Peyer's patch (tissue), 4 donors: ENCODE data around the gene PTGER3. TPM values are rescaled to one million over a fixed set of nuclear protein-coding genes. Genes with fewer than 3 reads are reported as not detected.
A peak's percentile ranks its signal among the peaks of the same experiment; 100 is the strongest.

ENCODE experiments used
- DNase-seq, 3 donors: peaks; one replicate each; pipeline ENCODE4 v3.0.0-alpha.2; 2017 to 2019
- H3K27ac ChIP-seq, 4 donors: fragments of 200-600 bp; sonication (generic); one replicate each; pipeline ENCODE4 v1.5.1; 2016 to 2019
- H3K27me3 ChIP-seq, 2 donors: fragments of 200-600 bp; sonication (generic); one replicate each; pipeline ENCODE4 v1.5.1; 2019
- H3K36me3 ChIP-seq, 3 donors: fragments of 200-600 bp; sonication (generic); one replicate each; pipeline ENCODE4 v1.5.1; 2016 to 2019
- H3K4me1 ChIP-seq, 4 donors: fragments of 200-600 bp; sonication (generic); one replicate each; pipeline ENCODE4 v1.5.1; 2016 to 2019
- H3K4me3 ChIP-seq, 4 donors: fragments of 200-600 bp; sonication (generic); 1 replicate in 3 of 4; 2 replicates in 1 of 4; pipeline ENCODE4 v1.5.1; 2016 to 2019; ENCODE audit warnings: mild to moderate bottlenecking in 1 of 4
- H3K9me3 ChIP-seq, 4 donors: fragments of 200-600 bp; sonication (generic); one replicate each; pipeline ENCODE4 v1.5.1; 2016 to 2019; ENCODE audit warnings: mild to moderate bottlenecking in 1 of 4
- CTCF ChIP-seq, 6 experiments: fragments of 450-650 bp in 4 of 6; fragments of 200-600 bp in 2 of 6; sonication (generic) in 1 of 6; IDR thresholded peaks; one replicate each; pipeline ENCODE4 v1.5.1; 2017 to 2019; ENCODE audit warnings: antibody characterized with exemption in 6 of 6, mild to moderate bottlenecking in 3 of 6, moderate library complexity in 1 of 6
- POLR2A ChIP-seq, 2 donors: fragments of 450-650 bp; IDR thresholded peaks; one replicate each; pipeline ENCODE4 v1.5.1; 2017; ENCODE audit warnings: antibody characterized with exemption in 2 of 2, mild to moderate bottlenecking in 2 of 2, moderate library complexity in 2 of 2
- total RNA-seq, 4 donors: library from RNA; depleted of rRNA; stranded (reverse); fragments of >200 nt; gene quantifications; one replicate each; pipeline ENCODE4 v1.1.0, GENCODE V29; 2016

PTGER3 gene
- total RNA-seq, 4 donors from 2014 or later: 1.4 to 9.1 (median 2.5) TPM

GRCh38 chr1:70970407-70970806 lies 77.2 kb downstream of the PTGER3 start:
- no peaks in the 10 kb centered on the region for H3K36me3 ChIP-seq
- no peak overlapping the region for H3K27ac ChIP-seq
- H3K27me3 ChIP-seq: no peaks in the 10 kb centered on the region
- no peaks in the 10 kb centered on the region for H3K4me1 ChIP-seq
- H3K4me3 ChIP-seq: no peak overlapping the region
- no peak for DNase-seq
- no peaks in the 10 kb centered on the region for H3K9me3 ChIP-seq
- TF ChIP-seq CTCF (IDR thresholded peaks at IDR 0.05) (no peak), POLR2A (IDR thresholded peaks at IDR 0.05) (no peak)

GRCh38 chr1:70966018-70966638 lies 81.5 kb downstream of the PTGER3 start:
- no peaks in the 10 kb centered on the region for H3K4me1 ChIP-seq
- no peaks in the 10 kb centered on the region for H3K27me3 ChIP-seq
- H3K27ac ChIP-seq: no peak overlapping the region
- no peak for TF ChIP-seq POLR2A (IDR thresholded peaks at IDR 0.05)
- TF ChIP-seq CTCF (IDR thresholded peaks at IDR 0.05): peak in 4 of 6 experiments; percentile 15 to 24 (median 20)
- H3K36me3 ChIP-seq: no peaks in the 10 kb centered on the region
- no peak for DNase-seq
- H3K9me3 ChIP-seq: no peaks in the 10 kb centered on the region
- H3K4me3 ChIP-seq: no peak overlapping the region

GRCh38 chr1:70963374-70963773 lies 84.2 kb downstream of the PTGER3 start:
- Histone ChIP-seq H3K36me3 (no peaks in the 10 kb centered on the region), H3K4me1 (no peaks in the 10 kb centered on the region), H3K27ac (no peak overlapping the region), H3K27me3 (no peaks in the 10 kb centered on the region), H3K4me3 (no peak overlapping the region), H3K9me3 (no peaks in the 10 kb centered on the region)
- TF ChIP-seq CTCF (IDR thresholded peaks at IDR 0.05) (no peak), POLR2A (IDR thresholded peaks at IDR 0.05) (no peak)
- no peak for DNase-seq

DNA sequence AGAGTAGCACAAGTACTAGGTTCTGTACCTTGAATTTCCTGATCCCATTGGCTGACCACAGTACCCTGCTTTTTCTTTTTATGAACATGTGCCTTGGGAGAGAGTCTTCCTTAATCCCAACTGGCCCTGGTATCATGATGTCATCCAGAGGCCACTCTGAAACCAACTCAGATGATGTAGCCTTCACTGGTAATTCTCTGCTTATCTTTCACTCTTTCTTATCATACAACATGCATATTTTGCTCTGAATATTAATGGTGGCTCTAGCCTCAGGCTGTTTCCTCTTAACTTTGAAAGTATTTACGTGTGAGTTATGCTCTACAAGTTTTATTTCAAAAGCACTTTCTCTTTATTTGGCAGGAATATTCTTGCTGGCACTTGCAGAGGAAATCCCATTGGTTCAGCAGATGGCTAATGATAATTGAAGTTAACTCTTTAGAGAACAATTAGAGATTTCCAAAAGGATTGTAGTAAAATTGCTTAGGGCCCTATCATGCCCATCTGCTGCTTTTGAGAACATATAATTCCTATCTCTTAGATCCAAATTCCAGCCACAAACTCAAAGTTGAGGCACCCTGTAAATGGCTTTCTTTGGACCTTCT lies 86.1 kb downstream of the PTGER3 start:
- Histone ChIP-seq H3K27me3 (no peaks in the 10 kb centered on the region), H3K4me3 (no peak overlapping the region), H3K9me3 (no peaks in the 10 kb centered on the region), H3K4me1 (no peaks in the 10 kb centered on the region), H3K36me3 (no peaks in the 10 kb centered on the region), H3K27ac (no peak overlapping the region)
- no peak for DNase-seq
- TF ChIP-seq POLR2A (IDR thresholded peaks at IDR 0.05) (no peak), CTCF (IDR thresholded peaks at IDR 0.05) (no peak)

DNA sequence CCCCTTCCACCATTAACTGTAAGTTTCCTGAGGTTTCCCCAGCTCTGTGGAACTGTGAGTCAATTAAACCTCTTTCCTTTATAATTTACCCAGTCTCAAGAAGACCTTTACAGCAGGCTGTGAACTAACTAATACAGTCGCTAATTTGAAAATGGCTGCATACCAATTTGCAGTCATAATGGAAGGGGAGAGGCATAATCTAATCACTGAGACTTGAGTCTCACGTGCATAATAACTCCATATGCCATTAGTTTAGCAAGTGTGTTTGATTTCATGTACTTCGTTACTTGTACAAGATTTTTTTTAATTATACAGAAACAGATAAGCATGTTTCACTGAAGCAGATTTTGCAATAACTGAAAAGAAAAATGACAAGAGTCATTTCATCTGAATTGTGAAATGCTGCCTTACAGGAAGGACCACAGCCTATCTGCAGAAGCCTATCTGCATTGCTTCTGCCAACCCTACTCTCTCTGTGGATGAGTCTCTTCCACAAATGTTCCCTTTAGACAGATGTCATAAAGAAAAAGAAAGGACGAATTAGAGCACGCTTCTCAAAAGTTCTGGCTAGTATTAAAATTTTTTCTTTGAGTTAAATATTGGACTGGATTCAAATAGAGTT lies 99.1 kb downstream of the PTGER3 start:
- DNase-seq: no peak
- Histone ChIP-seq H3K9me3 (no peaks in the 10 kb centered on the region), H3K4me1 (no peaks in the 10 kb centered on the region), H3K27ac (no peak overlapping the region), H3K36me3 (no peaks in the 10 kb centered on the region), H3K27me3 (no peaks in the 10 kb centered on the region), H3K4me3 (no peak overlapping the region)
- TF ChIP-seq POLR2A (IDR thresholded peaks at IDR 0.05) (no peak), CTCF (IDR thresholded peaks at IDR 0.05) (no peak)
